ENCODE results near the gene CLCF1. TPM values are rescaled to one million over a fixed set of nuclear protein-coding genes. Genes with fewer than 3 reads are reported as not detected.
A peak's percentile ranks its signal among the peaks of the same experiment; 100 is the strongest.

Gene CLCF1
- total RNA-seq, 2 donors from 2014 or later = 1.7 to 4.0 TPM

DNA sequence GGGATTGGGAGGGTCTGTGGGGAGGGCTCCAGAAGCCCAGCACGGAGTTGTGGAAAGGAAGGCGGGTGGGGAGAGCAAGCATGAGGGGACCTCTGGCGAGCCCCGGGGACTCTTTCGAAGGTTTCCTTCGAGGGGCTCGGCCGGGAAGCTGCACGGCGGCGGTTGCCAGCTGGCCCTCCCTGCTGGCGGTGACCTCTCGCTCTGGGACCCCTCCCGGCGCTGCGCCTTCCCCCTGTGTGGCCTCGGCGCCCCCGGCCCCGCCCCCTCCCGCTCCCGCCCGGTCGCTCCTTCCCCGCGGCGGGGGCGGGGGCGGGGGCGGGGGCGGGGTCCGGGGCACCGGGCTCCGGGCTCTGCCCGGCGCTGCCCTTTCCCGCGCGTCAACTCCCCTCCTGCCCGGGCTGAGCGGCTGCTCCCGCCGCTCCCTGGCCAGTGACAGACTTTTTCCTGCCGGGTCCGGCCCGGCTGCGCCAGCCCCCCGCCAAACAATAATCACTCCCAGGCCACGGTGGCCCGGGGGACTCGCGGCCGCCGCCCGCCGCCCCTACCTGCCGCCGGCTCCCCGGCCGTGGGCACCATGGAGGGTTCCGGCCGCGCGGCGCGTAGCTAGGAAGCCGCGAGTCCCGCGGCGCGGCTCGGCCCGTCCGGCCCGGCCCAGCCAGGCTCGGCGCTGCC lies 941 bp downstream of the CLCF1 start:
- Histone ChIP-seq H3K4me3 (peak overlapping the region; percentile 75), H3K4me1 (peaks cover 15% of the 10 kb centered on the region), H3K36me3 (no peaks in the 10 kb centered on the region), H3K9me3 (no peaks in the 10 kb centered on the region), H3K27me3 (no peaks in the 10 kb centered on the region), H3K9ac (ENCODE audit: low read depth in 2 of 2, low read length in 2 of 2) (peak overlapping the region; percentile 57 to 94), H3K27ac (peak overlapping the region; percentile 95)
- no peak for DNase-seq
- intact Hi-C loops (cut with DNase I) = no loop called here
- TF ChIP-seq, protein P1, sequence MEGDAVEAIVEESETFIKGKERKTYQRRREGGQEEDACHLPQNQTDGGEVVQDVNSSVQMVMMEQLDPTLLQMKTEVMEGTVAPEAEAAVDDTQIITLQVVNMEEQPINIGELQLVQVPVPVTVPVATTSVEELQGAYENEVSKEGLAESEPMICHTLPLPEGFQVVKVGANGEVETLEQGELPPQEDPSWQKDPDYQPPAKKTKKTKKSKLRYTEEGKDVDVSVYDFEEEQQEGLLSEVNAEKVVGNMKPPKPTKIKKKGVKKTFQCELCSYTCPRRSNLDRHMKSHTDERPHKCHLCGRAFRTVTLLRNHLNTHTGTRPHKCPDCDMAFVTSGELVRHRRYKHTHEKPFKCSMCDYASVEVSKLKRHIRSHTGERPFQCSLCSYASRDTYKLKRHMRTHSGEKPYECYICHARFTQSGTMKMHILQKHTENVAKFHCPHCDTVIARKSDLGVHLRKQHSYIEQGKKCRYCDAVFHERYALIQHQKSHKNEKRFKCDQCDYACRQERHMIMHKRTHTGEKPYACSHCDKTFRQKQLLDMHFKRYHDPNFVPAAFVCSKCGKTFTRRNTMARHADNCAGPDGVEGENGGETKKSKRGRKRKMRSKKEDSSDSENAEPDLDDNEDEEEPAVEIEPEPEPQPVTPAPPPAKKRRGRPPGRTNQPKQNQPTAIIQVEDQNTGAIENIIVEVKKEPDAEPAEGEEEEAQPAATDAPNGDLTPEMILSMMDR (IDR thresholded peaks at IDR 0.05) = no peak

DNA sequence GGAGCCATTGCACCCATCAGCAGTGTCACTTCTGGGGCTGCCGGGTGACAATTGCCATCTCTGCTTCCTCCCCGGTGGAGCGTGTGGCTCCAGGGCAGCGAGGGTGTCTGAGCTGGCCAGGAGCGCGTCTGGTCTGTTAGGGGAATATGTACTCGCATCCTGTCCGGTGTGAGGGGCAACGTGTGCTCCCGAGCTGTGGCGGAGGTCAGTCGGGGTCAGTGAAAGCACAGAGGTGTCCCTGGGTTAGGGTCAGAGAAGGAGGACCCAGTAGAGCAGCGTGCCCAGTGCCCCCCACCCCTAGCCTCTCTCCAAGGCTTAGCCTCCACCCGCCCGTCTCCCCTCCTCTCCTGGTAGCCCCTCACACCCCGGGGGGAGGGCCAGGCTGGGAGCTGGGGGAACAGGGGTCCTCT lies 1.5 kb downstream of the CLCF1 start:
- H3K9ac ChIP-seq (ENCODE audit: low read depth in 2 of 2, low read length in 2 of 2) = peak overlapping the region in 1 of 2 donors; percentile 57

DNA sequence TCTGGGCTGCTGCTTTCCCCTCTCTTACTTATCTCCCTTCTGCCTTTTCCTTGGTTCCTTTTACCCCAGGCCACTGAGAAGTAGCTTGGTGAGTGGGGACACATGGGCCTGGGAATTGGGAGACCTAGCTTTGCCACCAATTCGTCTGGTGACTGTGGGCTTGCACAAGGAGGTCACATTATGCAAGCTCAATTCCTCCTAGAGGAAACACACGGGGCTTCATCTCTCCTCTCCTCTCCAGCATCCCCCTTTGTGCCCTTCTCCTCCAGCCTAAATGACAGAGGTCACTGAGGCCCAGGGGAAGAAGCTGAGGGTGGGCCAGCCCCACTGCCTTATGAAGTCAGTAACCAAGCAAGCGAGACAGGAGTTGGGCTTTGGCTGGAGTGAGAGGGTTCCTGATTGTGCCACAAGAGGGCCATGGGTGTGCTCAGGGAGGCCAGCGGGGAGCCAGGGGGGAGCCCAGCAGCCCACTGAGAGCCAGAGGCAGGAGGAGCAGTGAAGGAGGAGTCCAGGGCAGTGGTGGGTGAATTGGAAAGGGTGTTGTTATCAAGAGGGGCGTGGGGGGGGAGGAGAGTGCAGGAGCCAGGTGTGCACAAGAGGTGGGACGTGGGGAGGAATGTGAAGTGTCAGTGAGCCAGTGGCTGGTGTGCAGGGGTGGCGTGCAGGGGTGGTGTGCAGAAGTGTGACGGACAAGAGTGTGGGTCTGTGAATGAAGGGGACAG lies 2.0 kb downstream of the CLCF1 start:
- Histone ChIP-seq H3K9me3 (no peaks in the 10 kb centered on the region), H3K27me3 (no peaks in the 10 kb centered on the region), H3K27ac (peak overlapping the region; percentile 95), H3K4me3 (no peak overlapping the region), H3K9ac (ENCODE audit: low read depth in 2 of 2, low read length in 2 of 2) (peak overlapping the region in 1 of 2 donors; percentile 57), H3K36me3 (no peaks in the 10 kb centered on the region), H3K4me1 (peaks cover 23% of the 10 kb centered on the region)
- peak; percentile 57 for DNase-seq
- intact Hi-C loops (cut with DNase I) = no loop called here
- TF ChIP-seq, protein P1 (IDR thresholded peaks at IDR 0.05) = no peak

More for the DNA sequence above, 1.5 kb downstream of the CLCF1 start:
- no peak for DNase-seq
- H3K27ac ChIP-seq = peak overlapping the region; percentile 95
- no peaks in the 10 kb centered on the region for H3K36me3 ChIP-seq
- TF ChIP-seq, protein P1 (IDR thresholded peaks at IDR 0.05) = no peak
- H3K4me1 ChIP-seq = peaks cover 20% of the 10 kb centered on the region
- intact Hi-C loops (cut with DNase I) = no loop called here
- H3K27me3 ChIP-seq = no peaks in the 10 kb centered on the region
- H3K4me3 ChIP-seq = peak overlapping the region; percentile 75
- no peaks in the 10 kb centered on the region for H3K9me3 ChIP-seq

DNA sequence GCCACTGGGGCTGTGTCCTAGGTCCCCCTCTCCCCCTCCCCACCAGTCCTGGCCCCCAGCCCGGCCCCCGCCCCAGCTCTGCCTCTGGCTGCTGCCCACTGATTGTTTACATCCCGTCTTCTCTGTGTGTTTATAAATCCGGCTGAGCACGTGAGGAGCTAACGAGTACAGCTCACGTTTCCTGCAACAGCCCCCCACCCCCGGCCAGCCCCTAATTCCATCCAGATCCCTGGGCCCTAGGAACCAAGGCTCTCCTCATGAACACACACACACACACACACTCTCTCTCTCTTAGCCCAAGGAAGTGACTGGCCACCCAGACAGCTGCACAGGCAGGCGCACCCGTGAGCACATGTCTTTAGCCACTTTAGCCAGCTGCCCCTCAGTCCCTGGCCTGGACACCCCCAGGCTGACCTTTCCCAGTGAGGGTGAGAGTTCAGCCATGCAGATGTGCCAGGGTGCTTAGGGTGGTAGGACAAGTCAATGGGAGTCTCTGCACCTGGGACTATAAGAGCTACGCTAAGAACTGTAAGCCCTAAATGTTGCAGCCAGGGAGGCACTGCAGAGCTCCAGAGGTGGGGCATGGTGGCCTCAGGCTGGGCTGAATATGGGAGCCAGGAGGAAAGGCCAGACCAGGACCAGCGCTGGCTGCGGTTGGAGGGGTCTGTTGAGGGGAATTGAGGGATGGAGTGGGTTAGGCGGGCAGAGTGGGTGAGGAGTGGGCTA lies 2.9 kb downstream of the CLCF1 start:
- Histone ChIP-seq H3K9me3 (no peaks in the 10 kb centered on the region), H3K4me1 (peaks cover 26% of the 10 kb centered on the region), H3K36me3 (no peaks in the 10 kb centered on the region), H3K4me3 (no peak overlapping the region), H3K9ac (ENCODE audit: low read depth in 2 of 2, low read length in 2 of 2) (no peak overlapping the region), H3K27me3 (no peaks in the 10 kb centered on the region), H3K27ac (no peak overlapping the region)
- DNase-seq = no peak
- TF ChIP-seq, protein P1 (IDR thresholded peaks at IDR 0.05) = no peak
- intact Hi-C loops (cut with DNase I) = no loop called here

DNA sequence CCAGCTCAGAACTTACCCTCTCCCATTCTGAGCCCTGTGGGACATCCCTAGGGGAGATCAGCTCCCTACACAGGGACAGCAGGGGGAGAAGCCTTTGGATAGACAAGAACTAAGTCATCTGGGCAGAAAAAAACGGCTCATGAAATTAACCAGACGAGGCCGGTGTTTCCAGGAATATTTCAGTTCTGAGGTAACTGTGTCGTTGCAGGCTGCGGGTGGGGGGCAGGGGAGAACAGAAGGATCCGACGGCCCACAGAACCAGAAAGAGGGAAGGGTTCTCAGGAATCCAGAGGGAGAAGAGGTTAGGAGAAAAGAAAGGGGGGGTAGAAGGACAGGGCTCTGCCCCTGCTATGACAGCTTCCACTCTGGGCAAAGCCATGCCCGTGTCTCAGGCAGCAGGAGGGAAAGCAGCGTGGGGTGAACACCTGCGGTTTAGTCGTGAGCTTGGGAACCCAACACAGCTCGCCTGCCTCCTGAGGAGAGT lies 3.6 kb downstream of the CLCF1 start:
- Histone ChIP-seq H3K4me1 (peaks cover 26% of the 10 kb centered on the region), H3K9me3 (no peaks in the 10 kb centered on the region), H3K9ac (ENCODE audit: low read depth in 2 of 2, low read length in 2 of 2) (no peak overlapping the region), H3K36me3 (no peaks in the 10 kb centered on the region), H3K27ac (no peak overlapping the region), H3K27me3 (no peaks in the 10 kb centered on the region), H3K4me3 (no peak overlapping the region)
- DNase-seq = no peak
- TF ChIP-seq, protein P1 (IDR thresholded peaks at IDR 0.05) = no peak
- intact Hi-C loops (cut with DNase I) = no loop called here

Data from colonic mucosa (tissue), 4 donors.